AG09319 (cell line): ENCODE measurements around the gene CARMIL1.

Experiments
- DNase-seq: peaks from one replicate; pipeline ENCODE4 v3.0.0-alpha.2; 2010; ENCODE audit warnings: low read depth; ENCODE audit errors: extremely low read depth
- CTCF ChIP-seq: IDR thresholded peaks from 2 replicates; pipeline ENCODE4 v1.5.1; 2011; ENCODE audit warnings: low read depth, mild to moderate bottlenecking, inconsistent platforms, low read length, moderate library complexity

Gene CARMIL1

DNA sequence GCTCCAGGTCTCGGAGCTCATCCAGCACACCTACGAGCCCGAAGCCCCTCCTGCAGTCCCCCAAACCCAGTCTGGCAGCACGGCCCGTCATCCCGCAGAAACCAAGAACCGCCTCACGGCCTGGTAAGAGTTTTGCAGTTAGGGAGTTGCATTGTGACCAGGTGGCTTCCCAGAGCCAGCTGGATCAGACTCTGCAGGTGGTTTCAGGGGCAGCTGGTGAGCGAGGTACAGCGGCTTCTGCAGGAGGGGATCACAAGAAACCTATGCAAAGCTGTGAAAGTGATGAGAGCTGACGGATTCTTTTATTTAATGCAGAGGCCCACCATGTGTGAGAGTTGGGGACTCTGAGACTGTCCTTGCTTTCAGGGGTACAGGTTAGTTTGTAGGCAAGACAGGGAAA lies 327.0 kb downstream of the CARMIL1 start:
- no peak for DNase-seq
- no peak for TF ChIP-seq CTCF

GRCh38 chr6:25608558-25609174 lies 329.5 kb downstream of the CARMIL1 start:
- no peak for DNase-seq
- TF ChIP-seq CTCF, result no peak

DNA sequence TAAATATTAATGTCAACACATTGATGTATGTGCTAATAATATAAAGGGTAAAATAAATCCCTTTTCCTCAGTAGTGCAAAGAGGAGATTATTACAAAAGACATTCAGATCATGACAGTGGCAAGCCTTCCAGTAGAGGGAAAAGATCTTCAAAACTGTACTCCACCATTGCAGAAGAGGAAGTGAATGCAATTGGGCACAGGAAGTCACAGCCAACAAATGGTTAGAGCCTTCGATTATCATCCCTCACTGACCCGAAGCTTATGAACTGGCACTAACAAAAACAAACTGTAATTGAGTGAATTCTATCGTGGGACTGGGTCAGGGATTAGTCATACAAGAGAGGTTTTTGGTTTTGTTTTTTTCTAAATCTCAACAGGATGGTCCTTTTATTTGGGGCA lies 333.5 kb downstream of the CARMIL1 start:
- no peak for TF ChIP-seq CTCF
- DNase-seq, result no peak

- TF ChIP-seq CTCF, result no peak
- DNase-seq, result no peak
These were observed 334.2 kb downstream of the CARMIL1 start for GRCh38 chr6:25613415-25613814.

GRCh38 chr6:25614052-25614451 lies 334.9 kb downstream of the CARMIL1 start:
- no peak for TF ChIP-seq CTCF
- no peak for DNase-seq

DNA sequence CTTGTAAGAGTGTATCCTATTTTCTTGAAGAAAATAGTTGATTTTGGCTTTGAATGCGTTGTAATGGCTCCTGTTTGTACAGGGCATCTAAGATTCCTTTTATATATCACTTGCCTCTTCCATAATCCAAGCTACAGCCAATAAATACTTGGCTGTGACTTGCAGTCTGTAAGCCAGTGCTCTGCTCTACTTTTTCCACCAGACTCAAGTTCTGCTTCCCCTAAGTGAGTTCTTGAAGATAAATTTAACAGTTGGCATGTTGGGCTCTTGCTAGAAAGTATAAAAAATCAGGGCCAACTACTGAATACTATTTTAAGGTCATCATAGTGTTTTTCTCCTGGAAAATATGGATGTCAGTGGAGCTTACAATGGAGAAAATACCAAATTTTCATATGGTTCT lies 336.3 kb downstream of the CARMIL1 start:
- no peak for TF ChIP-seq CTCF
- no peak for DNase-seq

- no peak for DNase-seq
These were observed 338.8 kb downstream of the CARMIL1 start for GRCh38 chr6:25617997-25618396.

More at GRCh38 chr6:25617997-25618396, 338.8 kb downstream of the CARMIL1 start:
- TF ChIP-seq CTCF, result no peak
